GM03348 (cell line): ENCODE data around the gene ERO1A.

Source experiments
- DNase-seq: peaks from one replicate; pipeline ENCODE4 v3.0.0; 2012; ENCODE audit warnings: low spot score

The ERO1A gene

GRCh38 chr14:52599974-52600373, 95.4 kb downstream of the ERO1A start:
- no peak for DNase-seq

- DNase-seq: no peak
Observed at GRCh38 chr14:52598568-52598967, 96.8 kb downstream of the ERO1A start.

- no peak for DNase-seq
Observed at GRCh38 chr14:52596861-52597260, 98.5 kb downstream of the ERO1A start.

GRCh38 chr14:52596320-52596719, 99.0 kb downstream of the ERO1A start:
- no peak for DNase-seq

GRCh38 chr14:52590318-52590717, 105.0 kb downstream of the ERO1A start:
- DNase-seq: no peak
